Measurements from ENCODE around the gene UPK1A. TPM values are rescaled to one million over a fixed set of nuclear protein-coding genes. Genes with fewer than 3 reads are reported as not detected.

Gene UPK1A
- total RNA-seq, 1 experiment from 2014 or later: not detected

- Histone ChIP-seq H3K36me3 (ENCODE audit: insufficient read depth, low read length, poor library complexity, severe bottlenecking) (peaks cover 17% of the 10 kb centered on the region), H3K4me1 (ENCODE audit: insufficient read depth, low read length, poor library complexity, severe bottlenecking) (no peaks in the 10 kb centered on the region), H3K27me3 (replicated peaks; ENCODE audit: insufficient read depth, low read depth, low read length, poor library complexity) (no peaks in the 10 kb centered on the region), H3K27ac (ENCODE audit: low read depth, low read length, poor library complexity, severe bottlenecking) (no peak overlapping the region), H3K9me3 (ENCODE audit: low read depth, low read length, poor library complexity, severe bottlenecking) (no peaks in the 10 kb centered on the region), H3K4me3 (ENCODE audit: low read depth, low read length, poor library complexity, severe bottlenecking) (no peak overlapping the region)
- CTCF ChIA-PET: no interaction called here
- no peak for DNase-seq (ENCODE audit: low spot score)
- intact Hi-C loops (cut with micrococcal nuclease; ENCODE audit: unreplicated experiment): no loop called here
- no TSS peak for BruUV-seq (replicated peaks)
- POLR2A ChIA-PET (ENCODE audit: low non-redundant PET): no interaction called here
- TF ChIP-seq CTCF (conservative IDR thresholded peaks at IDR 0.05; ENCODE audit: low read depth, low read length): no peak
- no peak for TF ChIP-seq EZH2 (IDR thresholded peaks at IDR 0.05; ENCODE audit: borderline replicate concordance, low read depth, low read length, poor library complexity, severe bottlenecking)
These were observed 4.3 kb upstream of the UPK1A start for GRCh38 chr19:35661995-35662340.

GRCh38 chr19:35663981-35664380 lies 2.3 kb upstream of the UPK1A start:
- CTCF ChIA-PET: no interaction called here
- intact Hi-C loops (cut with micrococcal nuclease; ENCODE audit: unreplicated experiment): no loop called here
- peaks cover 1% of the 10 kb centered on the region for H3K27me3 ChIP-seq (replicated peaks; ENCODE audit: insufficient read depth, low read depth, low read length, poor library complexity)
- H3K9me3 ChIP-seq (ENCODE audit: low read depth, low read length, poor library complexity, severe bottlenecking): no peaks in the 10 kb centered on the region
- TF ChIP-seq CTCF (conservative IDR thresholded peaks at IDR 0.05; ENCODE audit: low read depth, low read length) (no peak), EZH2 (IDR thresholded peaks at IDR 0.05; ENCODE audit: borderline replicate concordance, low read depth, low read length, poor library complexity, severe bottlenecking) (no peak)
- BruUV-seq (replicated peaks): no TSS peak
- no peaks in the 10 kb centered on the region for H3K4me1 ChIP-seq (ENCODE audit: insufficient read depth, low read length, poor library complexity, severe bottlenecking)
- H3K4me3 ChIP-seq (ENCODE audit: low read depth, low read length, poor library complexity, severe bottlenecking): no peak overlapping the region
- POLR2A ChIA-PET (ENCODE audit: low non-redundant PET): interaction anchor here (0.6 kb wide), 1 partner anchor 8 kb away, joined by 6 read pairs; no protein-coding TSS in a partner anchor
- DNase-seq (ENCODE audit: low spot score): no peak
- H3K27ac ChIP-seq (ENCODE audit: low read depth, low read length, poor library complexity, severe bottlenecking): no peak overlapping the region
- H3K36me3 ChIP-seq (ENCODE audit: insufficient read depth, low read length, poor library complexity, severe bottlenecking): no peaks in the 10 kb centered on the region

- H3K4me1 ChIP-seq (ENCODE audit: insufficient read depth, low read length, poor library complexity, severe bottlenecking): no peaks in the 10 kb centered on the region
- POLR2A ChIA-PET (ENCODE audit: low non-redundant PET): no interaction called here
- H3K9me3 ChIP-seq (ENCODE audit: low read depth, low read length, poor library complexity, severe bottlenecking): no peaks in the 10 kb centered on the region
- no peak overlapping the region for H3K4me3 ChIP-seq (ENCODE audit: low read depth, low read length, poor library complexity, severe bottlenecking)
- TF ChIP-seq CTCF (conservative IDR thresholded peaks at IDR 0.05; ENCODE audit: low read depth, low read length) (no peak), EZH2 (IDR thresholded peaks at IDR 0.05; ENCODE audit: borderline replicate concordance, low read depth, low read length, poor library complexity, severe bottlenecking) (no peak)
- peaks cover 11% of the 10 kb centered on the region for H3K27me3 ChIP-seq (replicated peaks; ENCODE audit: insufficient read depth, low read depth, low read length, poor library complexity)
- no TSS peak for BruUV-seq (replicated peaks)
- CTCF ChIA-PET: no interaction called here
- H3K36me3 ChIP-seq (ENCODE audit: insufficient read depth, low read length, poor library complexity, severe bottlenecking): no peaks in the 10 kb centered on the region
- no peak for DNase-seq (ENCODE audit: low spot score)
- no peak overlapping the region for H3K27ac ChIP-seq (ENCODE audit: low read depth, low read length, poor library complexity, severe bottlenecking)
- intact Hi-C loops (cut with micrococcal nuclease; ENCODE audit: unreplicated experiment): no loop called here
These were observed 1.2 kb upstream of the UPK1A start for GRCh38 chr19:35665157-35665556.
